Left renal pelvis (tissue), 4 donors: ENCODE measurements around the gene PTPRE. TPM values are rescaled to one million over a fixed set of nuclear protein-coding genes. Genes with fewer than 3 reads are reported as not detected.

ENCODE experiments used
- DNase-seq, 4 donors: peaks; one replicate each; pipeline ENCODE4 v3.0.0-alpha.2; 2013; ENCODE audit warnings: low read depth in 4 of 4, low spot score in 3 of 4
- polyA plus RNA-seq, 4 donors: library from polyadenylated mRNA; unstranded; fragments of 120-200 nt; gene quantifications; one replicate each; pipeline ENCODE4 v1.2.1, GENCODE V29; 2013; ENCODE audit not compliant: insufficient read length in 4 of 4

The PTPRE gene
- polyA plus RNA-seq, 4 donors, result 4.0 to 8.0 (median 6.6) TPM

DNA sequence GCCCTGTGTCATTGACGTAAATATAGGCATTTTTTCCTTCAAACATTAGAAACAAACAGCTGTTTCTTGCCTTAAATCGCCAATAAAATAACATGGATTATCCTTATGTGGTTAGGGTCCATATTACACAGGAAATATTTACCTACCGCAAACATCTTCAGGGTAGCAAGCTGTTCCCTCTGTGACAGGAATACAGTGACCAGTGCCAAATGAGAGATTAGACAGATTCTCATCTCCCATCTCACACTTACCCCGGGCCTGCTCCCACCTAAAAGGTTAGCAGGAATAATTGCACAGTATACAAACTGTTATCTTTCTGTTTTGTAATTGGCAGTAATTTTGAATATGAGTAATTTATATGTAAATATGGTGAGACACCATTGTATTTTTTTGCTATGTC lies 202.8 kb downstream of the PTPRE start:
- DNase-seq, result no peak

DNA sequence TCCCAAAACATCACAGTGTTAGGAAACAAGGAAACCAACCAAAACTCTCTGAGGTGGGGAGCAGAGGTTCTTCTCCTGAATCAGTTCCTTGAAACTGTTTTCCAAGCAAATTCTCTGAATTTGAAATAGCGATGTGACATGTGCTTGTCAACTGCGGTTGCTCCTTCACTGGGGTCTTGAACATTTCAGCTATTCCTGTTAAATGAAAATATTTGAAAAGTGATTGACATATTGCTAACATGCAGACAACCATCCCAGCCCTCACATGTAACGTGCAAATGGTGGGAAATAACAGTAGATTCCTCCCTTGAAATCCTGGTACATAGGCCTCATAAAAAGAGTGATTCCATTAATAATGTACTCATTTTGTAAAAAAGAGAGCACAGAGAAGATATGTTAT lies 203.4 kb downstream of the PTPRE start:
- DNase-seq, result no peak

DNA sequence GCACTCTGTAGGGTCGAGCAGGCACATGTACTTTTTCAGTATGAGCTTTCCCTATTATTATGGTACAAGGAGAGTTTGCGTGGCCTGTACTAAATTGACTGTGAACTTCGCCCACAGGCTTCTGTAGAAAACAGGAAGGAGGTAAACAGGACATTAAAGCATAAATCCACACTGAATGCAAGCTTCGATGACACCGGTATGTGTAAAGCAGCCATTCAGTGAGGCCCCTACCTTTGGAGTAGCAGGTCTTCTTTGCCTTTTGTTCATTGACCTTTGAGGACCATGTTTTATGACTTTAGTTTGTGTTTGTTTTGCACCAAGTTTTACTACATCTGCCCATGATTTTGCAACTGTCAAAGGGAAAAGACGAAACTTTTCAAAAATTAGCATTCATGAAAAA lies 204.8 kb downstream of the PTPRE start:
- no peak for DNase-seq

DNA sequence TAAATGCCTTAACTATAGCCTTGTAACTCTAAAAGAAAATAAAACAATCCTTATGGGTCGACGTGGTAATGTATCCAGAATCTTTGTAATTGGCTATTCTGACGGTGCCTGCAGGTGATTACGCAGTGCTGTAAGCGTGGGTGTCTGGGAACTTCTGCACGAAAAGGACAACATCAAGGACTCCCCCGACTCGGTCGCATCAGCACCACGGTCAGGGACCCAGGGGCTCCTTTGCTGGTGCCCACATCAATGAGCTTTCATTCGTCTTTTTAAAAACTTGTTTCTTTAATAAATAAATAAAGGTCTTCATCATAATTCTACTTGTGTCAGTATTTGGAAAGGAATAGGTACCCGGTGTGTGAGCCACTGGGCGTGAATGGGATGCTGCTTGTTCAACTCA lies 206.1 kb downstream of the PTPRE start:
- no peak for DNase-seq

DNA sequence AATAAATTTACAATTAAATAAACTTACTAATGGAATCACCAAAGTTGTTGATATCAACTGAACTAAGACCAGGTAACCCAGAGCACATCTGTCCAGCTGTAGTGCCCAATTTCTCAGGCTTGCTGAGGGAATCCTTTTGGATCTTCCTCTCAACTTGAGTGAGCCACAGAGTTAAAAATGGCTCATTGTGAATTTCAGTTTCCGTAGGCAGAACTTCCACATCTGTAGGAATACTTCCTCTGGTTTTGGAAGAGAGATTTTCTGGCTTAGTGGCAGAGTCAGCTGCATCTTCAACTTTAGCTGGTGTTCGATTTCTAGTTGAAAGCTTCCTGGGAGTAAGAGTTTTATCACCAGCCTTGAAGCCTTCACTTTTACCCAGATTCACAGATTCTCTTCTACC lies 208.0 kb downstream of the PTPRE start:
- no peak for DNase-seq

DNA sequence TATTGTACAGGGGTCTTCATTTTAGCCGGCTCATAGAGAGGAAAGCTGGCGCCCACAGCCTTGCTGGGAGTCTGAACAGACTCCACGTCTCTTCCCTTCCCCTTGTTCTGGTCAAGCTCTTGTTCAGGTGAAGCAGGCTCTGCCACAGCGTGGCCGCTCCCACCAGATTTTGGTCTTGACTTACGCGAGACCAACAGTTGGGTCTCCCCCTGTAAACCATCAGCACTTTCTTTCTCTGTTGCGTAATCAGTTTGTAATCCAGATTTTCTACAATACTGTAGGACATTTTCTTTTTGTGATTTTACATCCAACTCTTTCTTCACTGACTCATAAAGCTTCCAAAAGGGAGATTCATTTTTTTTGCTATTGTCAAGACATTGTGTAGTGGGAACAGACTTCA lies 208.5 kb downstream of the PTPRE start:
- DNase-seq, result no peak

DNA sequence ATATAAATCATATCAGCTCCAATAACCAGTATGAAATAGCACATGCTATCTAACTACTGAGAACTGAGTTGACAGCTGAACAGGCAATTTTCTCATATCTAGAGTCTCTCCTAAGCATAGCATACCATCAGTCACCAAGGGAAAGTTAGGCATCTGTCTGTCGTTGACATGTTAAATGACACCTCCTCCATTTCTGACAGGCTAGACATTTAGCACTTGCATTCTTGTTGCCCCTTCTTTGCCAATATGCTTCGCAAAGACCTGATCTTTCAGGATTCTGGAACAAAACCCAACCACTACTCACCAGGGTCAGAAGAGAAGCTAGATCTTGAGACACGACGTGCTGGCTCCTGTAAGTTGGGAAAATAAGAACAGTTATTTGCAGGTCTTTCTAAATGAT lies 209.3 kb downstream of the PTPRE start:
- DNase-seq, result no peak

DNA sequence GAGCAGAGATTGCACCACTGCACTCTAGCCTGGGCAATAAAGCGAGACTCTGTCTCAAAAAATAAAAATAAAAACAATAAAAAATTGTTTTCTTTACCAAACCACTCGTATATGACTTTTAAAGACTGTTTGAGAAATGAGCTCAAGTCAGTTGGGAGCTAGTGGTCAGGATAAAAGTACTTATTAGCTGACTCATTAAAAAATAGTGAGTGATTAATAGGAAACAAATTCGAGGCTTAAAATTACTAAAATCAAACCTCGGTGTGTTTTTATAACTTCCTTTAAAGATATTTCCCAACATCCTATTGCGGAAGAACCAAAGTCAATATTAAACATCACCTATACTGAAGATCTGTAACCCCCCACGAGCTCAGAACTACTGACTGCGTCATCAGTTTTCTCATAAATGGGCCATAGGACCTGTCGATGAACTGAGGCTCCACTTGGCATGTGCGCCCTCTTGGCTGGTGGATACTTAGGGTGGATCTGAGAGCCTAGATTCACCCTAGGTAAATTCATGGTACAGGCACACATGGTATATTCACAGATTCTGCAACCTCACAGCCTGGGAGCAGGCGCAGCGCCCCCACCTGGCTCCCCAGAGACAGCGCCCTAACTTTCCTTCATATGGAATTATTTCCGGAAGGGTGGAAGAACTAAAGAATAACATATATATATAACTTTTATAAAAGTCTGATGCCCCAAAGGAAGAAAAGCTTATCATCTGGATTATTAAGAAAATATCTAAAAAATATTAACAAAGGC lies 210.1 kb downstream of the PTPRE start:
- no peak for DNase-seq

DNA sequence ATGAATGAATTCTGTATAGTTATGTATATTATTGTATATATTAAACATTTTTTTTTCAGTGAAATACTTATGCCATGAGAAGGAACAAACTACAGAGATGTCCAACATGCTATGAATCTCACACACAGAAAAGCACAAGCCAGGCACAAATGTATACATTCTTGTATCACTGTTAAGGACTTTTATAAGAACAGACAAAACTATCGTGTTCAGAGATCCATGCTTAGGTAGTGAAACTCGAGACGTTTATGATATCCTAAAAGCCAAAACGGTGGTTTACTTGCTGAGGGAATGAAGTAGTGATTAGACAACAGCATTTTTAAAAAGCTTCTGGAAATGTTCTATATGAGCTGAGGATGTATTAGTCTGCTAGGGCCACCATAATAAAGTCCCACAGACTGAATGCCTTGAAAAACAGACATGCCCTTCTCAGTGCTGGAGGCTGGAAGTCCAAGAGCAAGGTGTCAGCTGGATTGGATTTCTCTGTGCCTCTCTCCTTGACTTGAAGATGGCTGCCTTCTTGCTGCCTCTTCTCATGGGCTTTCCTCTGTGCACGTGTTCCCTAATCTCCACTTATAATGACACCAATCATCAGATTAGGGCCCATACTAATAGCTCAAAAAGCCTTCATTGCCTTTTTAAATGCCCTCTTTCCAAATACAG lies 215.0 kb downstream of the PTPRE start:
- no peak for DNase-seq

DNA sequence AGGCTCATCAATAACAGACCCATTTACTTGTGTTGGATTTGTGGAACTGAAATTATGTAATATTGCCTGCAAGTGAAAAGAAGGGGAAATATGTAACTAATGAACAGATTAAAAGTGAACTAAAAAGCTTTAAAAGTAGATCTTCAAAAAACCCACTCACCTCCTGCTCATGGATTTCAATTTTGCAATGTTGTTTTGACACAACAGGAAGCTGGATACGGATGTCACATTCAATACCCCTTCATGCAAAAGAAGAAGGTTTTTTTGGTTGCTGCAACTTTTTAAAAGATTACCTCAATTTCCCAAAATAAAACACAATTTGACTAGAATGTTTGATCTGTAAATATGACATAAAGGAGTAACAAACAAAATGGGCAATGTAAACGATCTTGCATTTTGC lies 216.0 kb downstream of the PTPRE start:
- no peak for DNase-seq

DNA sequence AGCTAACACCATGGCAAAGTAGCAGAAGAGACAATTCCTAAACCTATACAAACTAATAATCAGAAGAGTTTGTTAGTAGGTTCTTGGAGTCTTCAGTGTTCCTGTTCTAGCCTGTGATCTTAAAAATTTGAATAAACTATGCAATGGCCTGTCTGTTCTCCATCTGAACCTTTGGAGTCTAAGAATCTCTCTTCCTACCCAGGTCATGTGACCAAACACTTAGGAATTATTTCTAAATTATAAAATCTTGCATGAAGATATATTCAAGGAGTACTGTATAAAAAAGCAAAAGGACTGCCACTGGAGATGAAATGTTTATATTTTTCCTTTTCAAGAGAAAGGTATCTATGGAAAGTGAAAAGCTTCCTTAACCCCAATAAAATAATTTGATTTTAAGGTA lies 216.9 kb downstream of the PTPRE start:
- DNase-seq, result no peak

DNA sequence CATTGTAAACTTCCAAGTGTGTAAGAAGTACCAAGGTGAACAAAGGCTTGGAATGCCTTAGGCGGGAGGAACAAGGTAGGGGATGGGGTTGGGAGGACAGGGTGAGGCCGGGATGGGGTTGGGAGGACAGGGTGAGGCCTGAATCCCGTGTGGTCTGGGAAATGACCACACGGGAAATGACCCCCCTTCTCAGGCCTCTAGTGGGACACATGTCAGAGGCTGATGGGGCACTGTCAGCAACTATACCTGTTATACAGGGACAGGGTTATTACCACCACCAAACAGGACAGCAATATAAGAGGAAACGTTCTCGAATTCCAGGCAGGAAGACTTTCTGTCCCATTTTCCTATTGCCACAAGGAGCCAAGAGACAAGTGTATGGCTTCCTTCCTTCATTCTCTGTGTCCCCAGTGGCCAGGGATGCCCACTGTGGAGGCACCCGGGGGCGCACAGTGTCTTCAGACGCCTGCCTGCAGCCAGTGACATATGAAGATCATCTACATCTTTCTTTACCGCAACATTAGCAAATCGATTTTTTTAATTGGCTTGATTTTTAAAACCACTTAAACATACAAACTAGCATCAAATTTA lies 218.0 kb downstream of the PTPRE start:
- DNase-seq, result no peak

DNA sequence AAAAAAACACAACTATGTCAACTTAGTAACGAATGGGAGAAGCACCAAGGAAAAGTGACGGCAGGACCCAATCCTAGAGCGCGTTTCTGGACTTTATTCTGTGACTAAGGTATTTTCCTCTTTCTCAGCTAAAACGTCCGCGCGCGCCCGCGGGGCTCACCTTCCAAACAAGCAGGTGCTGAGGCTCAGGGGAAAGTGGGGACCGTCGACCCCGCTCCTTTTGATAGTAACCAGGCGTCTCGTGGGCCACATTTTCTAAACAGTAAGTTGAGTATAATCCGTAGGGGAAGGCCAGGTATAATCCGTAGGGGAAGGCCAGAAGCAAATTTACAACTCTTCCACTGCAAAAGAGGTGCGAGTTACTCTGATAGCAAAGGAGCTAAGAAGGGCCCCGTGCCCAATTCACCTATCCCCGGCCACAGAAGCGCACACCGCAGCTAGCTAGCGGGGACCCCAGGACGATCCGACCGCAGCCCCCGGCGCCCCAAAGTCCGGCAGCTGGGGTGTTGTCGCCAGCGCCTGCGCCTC lies 218.6 kb downstream of the PTPRE start:
- no peak for DNase-seq

DNA sequence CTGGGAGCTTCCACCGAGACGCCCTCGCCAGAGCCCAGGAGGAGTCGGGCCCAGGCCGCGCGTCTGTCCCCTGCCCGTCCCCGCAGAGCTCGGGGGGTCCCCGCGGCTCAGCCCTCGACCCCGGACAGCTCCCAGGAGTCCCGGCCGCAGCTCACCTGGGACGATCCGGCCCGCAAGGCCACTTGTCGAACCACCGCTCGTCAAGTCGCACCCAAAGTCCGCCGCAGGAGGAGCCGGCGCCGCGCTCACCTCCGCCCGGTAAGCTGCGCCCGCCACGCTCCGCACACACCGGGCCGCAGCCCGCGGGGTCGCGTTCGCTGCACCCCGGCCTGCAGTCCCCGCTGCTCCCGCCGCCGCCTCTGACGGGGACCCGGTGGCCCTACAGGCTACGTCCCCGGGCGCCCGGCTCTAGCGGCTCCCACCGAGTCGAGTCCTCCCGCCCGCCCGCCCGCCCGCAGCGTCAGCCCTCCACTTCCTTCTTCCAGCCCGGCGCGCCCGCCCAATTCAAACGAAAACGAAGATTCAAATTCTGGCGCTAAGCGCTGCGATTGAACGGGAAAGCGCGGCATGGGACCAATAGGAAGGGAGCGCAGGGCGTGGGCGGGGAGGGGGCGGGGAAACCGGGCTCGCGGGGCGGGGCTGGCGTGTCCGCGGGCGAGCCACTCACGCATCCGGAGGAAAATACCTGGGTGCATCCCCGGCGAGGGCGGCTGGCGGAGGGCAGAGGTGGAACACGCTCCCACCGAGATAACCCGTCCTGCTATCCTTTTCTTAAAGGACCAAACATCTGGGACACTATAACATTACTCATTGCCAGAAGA lies 219.3 kb downstream of the PTPRE start, which contains the start of gene MKI67:
TSS of gene MKI67 (minus strand) at position 480 of the 821 bp plus-strand sequence. CDS start 756 bp downstream, outside the sequence.
- peak; percentile 53 to 86 (median 74) for DNase-seq

DNA sequence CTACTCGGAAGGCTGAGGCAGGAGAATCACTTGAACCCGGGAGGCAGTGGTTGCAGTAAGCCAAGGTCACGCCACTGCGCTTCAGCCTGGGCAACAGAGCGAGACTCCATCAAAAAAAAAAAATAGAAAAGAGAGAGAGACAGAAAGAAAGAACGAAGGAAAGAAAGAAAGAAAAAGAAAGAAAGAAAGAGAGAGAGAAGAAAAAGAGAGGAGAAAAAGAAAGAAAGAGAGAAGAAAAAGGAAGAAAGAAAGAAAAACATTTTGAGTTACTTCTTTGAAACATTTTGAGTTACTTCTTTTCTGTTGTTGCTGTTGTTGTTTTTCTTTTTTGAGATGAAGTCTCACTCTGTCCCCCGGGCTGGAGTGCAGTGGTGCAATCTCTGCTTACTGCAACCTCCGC lies 221.7 kb downstream of the PTPRE start:
- DNase-seq, result no peak

DNA sequence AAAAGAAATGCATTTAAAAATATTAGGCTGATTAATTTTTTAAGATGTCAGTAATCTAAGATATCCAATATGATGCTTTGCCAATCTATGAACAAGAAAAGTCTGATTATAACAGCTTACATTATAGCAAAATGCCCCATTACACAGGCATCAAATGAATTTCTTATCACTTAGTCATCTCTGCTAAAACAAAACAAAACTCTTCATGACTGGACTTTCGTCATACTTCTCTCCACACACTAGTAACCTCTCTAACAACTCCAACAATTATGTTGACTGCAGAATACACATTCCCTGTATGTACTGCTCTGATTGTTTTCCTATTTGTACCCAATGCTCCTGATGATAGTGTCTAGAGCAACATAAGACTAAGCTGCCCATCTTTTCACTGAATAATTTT lies 223.1 kb downstream of the PTPRE start:
- no peak for DNase-seq

Other genes with a start within 250 kb of the PTPRE start
- gene FOXI2, start 169.9 kb upstream of the PTPRE start, polyA plus RNA-seq, result 1 to 10 TPM in 2 of 4 donors, under 1 TPM in 2; 0.71 to 2.5 (median 1.6) TPM
- gene CLRN3, start 14.2 kb upstream of the PTPRE start, polyA plus RNA-seq, result 10 to 100 TPM in 3 of 4 donors, not detected in 1; 14.4 to 19.7 (median 17.0) TPM
- gene MKI67, start 219.3 kb downstream of the PTPRE start, polyA plus RNA-seq, result 10 to 100 TPM; 46.2 to 57.7 (median 53.9) TPM